Uterus (tissue), 2 donors: ENCODE data around the gene SCD5.

Experiments used
- CTCF ChIP-seq, 4 experiments: fragments of 200-600 bp in 2 of 4; fragments of 450-650 bp in 2 of 4; sonication (generic) in 2 of 4; IDR thresholded peaks; one replicate each; pipeline ENCODE4 v1.5.1; 2016 to 2019; ENCODE audit warnings: antibody characterized with exemption in 4 of 4, mild to moderate bottlenecking in 2 of 4, moderate library complexity in 1 of 4
- POLR2A ChIP-seq, 2 donors: fragments of 450-650 bp; IDR thresholded peaks; one replicate each; pipeline ENCODE4 v1.6.1; 2016; ENCODE audit warnings: antibody characterized with exemption in 2 of 2, mild to moderate bottlenecking in 1 of 2, moderate library complexity in 1 of 2

- TF ChIP-seq CTCF (IDR thresholded peaks at IDR 0.05): no peak
- no peak for TF ChIP-seq POLR2A (IDR thresholded peaks at IDR 0.05)
Measured at GRCh38 chr4:82614838-82615449, 183.7 kb downstream of the SCD5 start.
